Activated CD4-positive, alpha-beta T cell treated with anti-CD3 and anti-CD28 coated beads, Interleukin-2, Interleukin-4, amounts not matched to agents 100 ng/mL and 50 ng/mL, durations not matched to agents 16 hours and 8 hours (primary cell): ENCODE measurements around the gene BCAS1.
A peak's percentile ranks its signal among the peaks of the same experiment; 100 is the strongest.

Source experiments
- DNase-seq: peaks from one replicate; pipeline ENCODE4 v3.0.0-alpha.2; 2020; ENCODE audit warnings: low spot score

The BCAS1 gene

GRCh38 chr20:54103067-54103761 lies 32.8 kb upstream of the BCAS1 start:
- DNase-seq: peak; percentile 76

DNA sequence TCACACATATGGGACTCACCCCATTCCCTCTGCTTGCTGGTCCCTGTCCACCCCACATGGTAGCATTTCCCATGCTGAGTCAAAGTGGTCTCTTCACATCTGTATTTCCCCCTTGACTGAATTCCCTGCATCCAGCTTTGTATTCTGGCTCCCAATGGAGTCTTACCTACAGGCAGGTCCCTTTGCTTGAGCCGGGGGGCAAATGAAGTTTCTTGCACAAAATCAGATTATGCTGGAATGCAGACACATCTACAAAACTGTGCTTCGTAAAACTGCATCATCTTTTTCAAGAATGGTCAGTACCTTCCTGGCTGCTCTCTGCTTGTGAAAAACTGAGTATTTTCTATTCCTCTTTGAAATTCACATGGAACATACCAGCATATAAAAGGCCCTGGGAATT lies 32.1 kb upstream of the BCAS1 start:
- no peak for DNase-seq

GRCh38 chr20:54100563-54100962 lies 30.2 kb upstream of the BCAS1 start:
- no peak for DNase-seq

DNA sequence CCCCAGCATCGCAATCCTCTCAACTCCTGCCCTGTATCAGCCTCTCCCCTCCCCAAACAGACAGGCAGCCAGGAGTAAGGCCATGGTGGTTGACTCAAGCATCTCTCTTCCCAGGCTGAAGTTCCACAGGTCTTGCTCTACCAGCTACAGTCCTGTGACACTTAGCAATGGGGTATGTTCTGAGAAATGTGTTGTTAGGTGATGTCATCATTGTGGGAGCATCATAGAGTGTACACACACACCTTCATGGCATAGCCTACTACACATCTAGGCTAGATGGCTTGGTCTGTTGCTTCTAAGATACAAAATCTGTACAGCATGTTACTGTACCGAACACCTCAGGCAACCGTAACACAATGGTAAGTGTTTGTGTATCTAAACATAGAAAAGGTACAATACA lies 29.5 kb upstream of the BCAS1 start:
- DNase-seq: no peak

GRCh38 chr20:54098047-54098446 lies 27.7 kb upstream of the BCAS1 start:
- DNase-seq: no peak

GRCh38 chr20:54097236-54097529 lies 26.8 kb upstream of the BCAS1 start:
- no peak for DNase-seq

DNA sequence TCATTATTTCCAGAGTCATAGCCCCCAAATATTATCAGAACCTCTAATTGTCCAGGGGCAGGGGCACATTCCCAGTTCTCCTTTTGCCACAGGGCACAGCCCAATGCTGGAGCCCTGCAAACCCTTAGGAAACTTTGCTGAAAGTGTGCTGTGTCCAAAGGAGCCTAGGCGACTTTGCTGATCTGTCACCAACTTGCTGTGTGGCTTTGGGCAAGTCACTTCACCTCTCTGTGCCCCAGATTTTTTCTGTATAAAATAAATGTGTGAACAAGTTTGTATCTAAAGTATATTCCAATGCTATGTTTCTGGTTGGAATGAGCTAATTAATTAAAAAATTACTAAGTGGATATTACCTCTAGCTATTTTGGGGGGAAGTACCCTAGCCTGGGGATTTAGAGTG lies 25.4 kb upstream of the BCAS1 start:
- no peak for DNase-seq

GRCh38 chr20:54094268-54094580 lies 23.8 kb upstream of the BCAS1 start:
- no peak for DNase-seq

DNA sequence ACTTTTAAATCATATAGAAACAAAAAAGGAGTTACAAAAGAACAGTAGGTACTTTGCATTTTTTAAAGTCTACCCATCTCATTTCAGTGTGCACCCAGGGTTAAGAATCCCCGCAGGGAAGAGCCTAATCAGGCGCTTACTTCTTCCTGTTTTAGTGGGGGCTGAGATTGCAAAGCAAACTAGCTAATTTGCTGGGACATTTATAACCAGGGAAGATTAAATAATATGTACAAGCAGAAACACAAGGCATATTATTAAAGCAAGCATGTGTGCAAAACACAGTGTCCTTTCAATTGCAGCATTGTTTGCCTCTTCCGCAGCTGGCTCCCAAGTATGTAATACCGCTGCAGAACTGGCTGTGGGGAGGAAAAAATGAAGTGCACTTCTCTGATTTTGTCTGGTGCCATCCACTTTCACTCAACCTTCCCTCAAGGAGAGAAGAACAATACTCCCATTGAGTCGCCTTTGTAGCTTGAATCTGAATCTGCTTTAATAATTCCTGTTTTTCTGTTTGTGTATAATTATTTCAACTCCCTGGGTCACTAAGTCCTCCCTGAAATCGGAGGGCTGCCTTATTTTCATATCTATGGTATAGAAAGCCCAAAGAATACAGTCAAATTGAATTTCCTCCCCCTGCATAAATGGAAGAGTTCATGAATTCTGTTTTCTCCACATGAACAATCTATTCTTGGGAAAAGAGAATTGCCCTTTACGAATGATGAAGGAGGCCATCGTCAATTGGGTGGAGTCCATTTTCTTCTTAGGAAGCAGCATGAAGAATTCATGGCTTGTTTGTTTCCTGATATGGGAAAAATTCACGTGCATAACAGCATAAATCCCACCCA lies 23.3 kb upstream of the BCAS1 start:
- no peak for DNase-seq

DNA sequence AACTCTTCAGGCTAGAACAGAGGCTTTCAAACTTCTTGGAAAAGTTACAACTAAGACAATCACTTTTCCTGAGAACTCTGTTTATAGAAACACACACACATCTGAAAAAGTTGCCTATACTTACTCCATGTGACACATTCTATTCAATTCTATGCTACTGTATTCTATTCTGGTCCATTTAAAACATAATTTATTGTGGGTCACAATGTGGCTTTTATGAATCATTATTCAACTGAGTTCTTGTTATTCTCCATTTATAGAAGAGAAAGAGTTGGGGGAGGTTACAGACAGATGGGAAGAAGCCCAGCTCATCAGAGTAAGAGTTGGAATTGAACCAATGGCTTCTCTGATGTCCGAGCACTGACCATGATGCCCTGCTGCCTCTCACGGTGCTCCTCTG lies 21.6 kb upstream of the BCAS1 start:
- DNase-seq: no peak

DNA sequence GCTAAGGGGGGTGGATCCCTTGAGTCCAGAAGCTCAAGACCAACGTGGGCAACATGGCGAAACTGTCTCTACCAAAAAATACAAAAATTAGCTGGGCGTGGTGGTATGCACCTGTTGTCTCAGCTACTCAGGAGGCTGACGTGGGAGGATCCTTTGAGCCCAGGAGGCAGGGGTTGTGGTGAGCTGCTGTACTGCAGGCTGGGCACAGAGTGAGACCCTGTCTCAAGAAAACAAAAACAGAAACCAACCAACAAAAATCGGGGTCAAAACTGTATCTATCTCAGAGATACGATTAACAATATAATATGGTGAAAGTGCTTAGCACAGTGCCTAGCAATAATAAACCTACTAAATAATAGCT lies 20.7 kb upstream of the BCAS1 start:
- DNase-seq: no peak

DNA sequence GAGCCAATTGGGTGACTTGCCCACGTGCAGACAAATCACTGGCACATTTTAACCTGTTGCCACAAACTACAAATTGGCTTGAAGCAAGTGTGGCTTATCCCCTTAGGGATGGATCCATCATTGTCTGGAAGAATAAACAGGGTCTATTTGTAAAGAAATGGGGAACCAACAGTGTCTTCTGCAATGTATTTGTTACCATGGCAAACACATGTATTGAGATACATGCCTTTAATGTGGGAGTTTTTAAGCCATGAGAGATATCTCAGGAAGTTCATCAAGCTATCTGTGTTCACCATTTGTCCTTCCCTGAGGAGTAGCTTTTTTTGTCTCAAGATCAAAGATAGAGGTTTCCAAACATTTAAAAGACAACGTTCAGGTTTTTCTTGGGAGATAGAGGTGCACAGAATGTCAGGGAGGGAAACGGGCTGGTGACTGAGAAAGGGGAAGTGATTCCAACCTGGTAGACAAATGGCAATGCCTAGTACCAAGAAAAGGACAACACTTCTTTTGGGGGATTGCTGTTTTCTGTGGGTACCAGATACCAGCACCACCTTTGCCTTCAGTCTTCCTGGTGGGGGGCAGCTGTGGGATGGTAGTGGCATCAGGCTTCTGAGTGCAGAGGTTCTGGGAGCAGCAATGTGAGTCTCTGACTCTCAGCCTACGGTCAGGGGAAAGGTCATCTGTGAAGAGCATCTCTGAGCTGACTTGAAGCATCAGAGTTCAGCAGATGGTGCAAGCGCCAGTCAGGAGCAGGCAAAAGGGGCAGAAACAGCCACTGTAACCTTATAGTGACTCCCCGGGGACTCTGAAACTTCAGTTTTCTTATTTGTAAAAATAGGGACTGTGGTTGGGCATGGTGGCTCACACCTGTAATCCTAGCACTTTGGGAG lies 20.1 kb upstream of the BCAS1 start:
- DNase-seq: no peak

- no peak for DNase-seq
Observed at GRCh38 chr20:54088430-54088829, 18.0 kb upstream of the BCAS1 start.

GRCh38 chr20:54086507-54087039 lies 16.2 kb upstream of the BCAS1 start:
- no peak for DNase-seq

DNA sequence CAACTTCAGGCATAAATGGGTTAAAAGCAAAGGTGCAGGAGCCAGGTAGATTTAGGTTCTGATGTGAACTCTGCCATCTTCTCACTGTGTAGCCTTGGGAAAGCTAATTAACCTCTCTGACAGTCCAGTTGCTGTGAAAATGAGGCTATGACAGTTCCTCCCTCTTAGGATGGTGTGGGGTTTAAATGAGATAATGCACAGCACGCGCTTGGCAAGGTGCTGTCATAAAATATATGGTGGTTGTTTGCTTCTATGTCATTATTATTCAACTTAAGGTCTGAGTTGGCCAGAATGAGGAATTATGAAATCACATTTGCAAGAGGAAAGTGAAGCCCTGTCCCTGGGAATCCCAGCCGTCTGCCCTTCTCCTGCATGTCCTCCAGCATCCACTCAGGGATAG lies 15.5 kb upstream of the BCAS1 start:
- no peak for DNase-seq

GRCh38 chr20:54085425-54085824 lies 15.0 kb upstream of the BCAS1 start:
- no peak for DNase-seq

GRCh38 chr20:54084727-54085388 lies 14.5 kb upstream of the BCAS1 start:
- DNase-seq: no peak

- no peak for DNase-seq
Observed at GRCh38 chr20:54084193-54084592, 13.8 kb upstream of the BCAS1 start.

DNA sequence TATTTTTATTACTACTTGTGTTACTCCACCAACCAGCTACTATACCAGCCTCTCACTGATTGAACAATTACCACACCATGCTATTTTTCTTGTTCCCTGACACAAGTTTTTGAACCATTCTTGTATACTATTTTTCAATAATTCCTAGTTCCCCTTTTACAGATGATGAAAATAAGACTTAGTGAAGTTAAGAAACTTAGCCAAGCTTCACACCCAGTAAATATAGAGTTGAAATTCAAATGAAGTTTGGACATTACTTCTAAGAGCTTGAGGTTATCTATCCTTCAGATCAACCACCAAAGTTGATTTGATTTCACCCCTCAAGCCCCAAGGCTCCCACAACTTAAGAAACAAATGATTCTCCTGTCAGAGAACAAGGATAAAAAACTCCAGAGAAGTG lies 13.1 kb upstream of the BCAS1 start:
- DNase-seq: no peak

GRCh38 chr20:54082100-54082499 lies 11.7 kb upstream of the BCAS1 start:
- no peak for DNase-seq

GRCh38 chr20:54079652-54080051 lies 9.3 kb upstream of the BCAS1 start:
- no peak for DNase-seq

DNA sequence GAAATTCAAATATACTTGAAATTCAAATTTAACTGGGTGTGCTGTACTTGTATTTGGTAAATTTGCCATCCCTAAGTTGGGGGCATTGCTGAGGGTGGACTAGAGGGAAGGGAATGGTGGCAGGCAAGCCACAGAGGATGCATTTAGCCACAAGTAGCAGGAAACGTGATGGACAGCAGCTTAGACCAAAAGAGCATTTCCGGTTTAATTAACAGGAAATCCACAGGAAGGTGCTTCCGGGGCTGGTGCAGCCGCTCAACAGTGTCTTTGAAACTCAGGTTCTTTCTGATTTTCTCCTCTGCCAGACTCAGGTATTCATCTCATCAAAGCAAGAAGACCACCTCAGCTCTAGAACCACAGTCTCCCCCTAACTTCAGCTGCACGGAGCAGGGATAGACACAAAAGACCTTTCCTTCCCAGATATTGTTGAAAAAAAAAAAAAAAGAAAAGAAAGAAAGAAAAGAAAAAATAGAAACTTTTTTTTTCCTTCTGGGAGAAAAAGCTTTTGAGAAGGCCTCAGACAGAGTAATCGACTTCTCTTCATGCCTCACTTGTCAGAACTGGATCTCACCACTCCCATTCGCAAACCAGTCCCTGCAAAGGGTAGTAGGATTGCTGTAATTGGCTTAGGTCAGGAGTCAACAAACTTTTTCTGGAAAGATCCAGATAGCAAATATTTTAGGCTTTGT lies 8.0 kb upstream of the BCAS1 start:
- peak; percentile 57 for DNase-seq
